ENCODE measurements around the gene CXCL14. TPM values are rescaled to one million over a fixed set of nuclear protein-coding genes. Genes with fewer than 3 reads are reported as not detected.
A peak's percentile ranks its signal among the peaks of the same experiment; 100 is the strongest.

Gene CXCL14
- polyA plus RNA-seq, 2 donors, result 88.9 to 199 TPM

GRCh38 chr5:135599421-135600151, 20.8 kb upstream of the CXCL14 start:
- Histone ChIP-seq H3K4me3 (ENCODE audit: low read depth in 1 of 2, low read length in 2 of 2) (no peak overlapping the region), H3K36me3 (ENCODE audit: control insufficient read depth in 2 of 2, insufficient read depth in 2 of 2, low read length in 1 of 2) (no peaks in the 10 kb centered on the region), H3K27ac (ENCODE audit: low read depth in 2 of 2, low read length in 1 of 2) (peak overlapping the region in 1 of 2 donors; percentile 13), H3K27me3 (ENCODE audit: control insufficient read depth in 1 of 2, insufficient read depth in 2 of 2, low read length in 2 of 2) (no peaks in the 10 kb centered on the region), H3K9me3 (ENCODE audit: control insufficient read depth in 2 of 2, insufficient read depth in 1 of 2, low read depth in 1 of 2, low read length in 1 of 2) (no peaks in the 10 kb centered on the region), H3K4me1 (ENCODE audit: control insufficient read depth in 2 of 2, insufficient read depth in 2 of 2, low read length in 1 of 2) (peaks cover 3 to 4% of the 10 kb centered on the region in 2 donors)
- WGBS, 2 donors, result 63 to 78% methylated on average over 6 of the region's 6 CpGs

- 69 to 70% methylated on average over 9 of the region's 9 CpGs for WGBS, 2 donors
- peak overlapping the region in 1 of 2 donors; percentile 13 for H3K27ac ChIP-seq (ENCODE audit: low read depth in 2 of 2, low read length in 1 of 2)
Measured at GRCh38 chr5:135598691-135599395, 20.1 kb upstream of the CXCL14 start.

GRCh38 chr5:135596788-135597187, 18.0 kb upstream of the CXCL14 start:
- no peak overlapping the region for H3K4me3 ChIP-seq (ENCODE audit: low read depth in 1 of 2, low read length in 2 of 2)
- 46 to 80% methylated on average over 3 of the region's 3 CpGs for WGBS, 2 donors
- H3K36me3 ChIP-seq (ENCODE audit: control insufficient read depth in 2 of 2, insufficient read depth in 2 of 2, low read length in 1 of 2), result no peaks in the 10 kb centered on the region
- no peaks in the 10 kb centered on the region for H3K27me3 ChIP-seq (ENCODE audit: control insufficient read depth in 1 of 2, insufficient read depth in 2 of 2, low read length in 2 of 2)
- H3K27ac ChIP-seq (ENCODE audit: low read depth in 2 of 2, low read length in 1 of 2), result no peak overlapping the region
- H3K9me3 ChIP-seq (ENCODE audit: control insufficient read depth in 2 of 2, insufficient read depth in 1 of 2, low read depth in 1 of 2, low read length in 1 of 2), result no peaks in the 10 kb centered on the region
- H3K4me1 ChIP-seq (ENCODE audit: control insufficient read depth in 2 of 2, insufficient read depth in 2 of 2, low read length in 1 of 2), result peaks cover 3 to 4% of the 10 kb centered on the region in 2 donors

More at GRCh38 chr5:135598691-135599395, 20.1 kb upstream of the CXCL14 start:
- no peaks in the 10 kb centered on the region for H3K36me3 ChIP-seq (ENCODE audit: control insufficient read depth in 2 of 2, insufficient read depth in 2 of 2, low read length in 1 of 2)
- peaks cover 3 to 4% of the 10 kb centered on the region in 2 donors for H3K4me1 ChIP-seq (ENCODE audit: control insufficient read depth in 2 of 2, insufficient read depth in 2 of 2, low read length in 1 of 2)
- H3K9me3 ChIP-seq (ENCODE audit: control insufficient read depth in 2 of 2, insufficient read depth in 1 of 2, low read depth in 1 of 2, low read length in 1 of 2), result no peaks in the 10 kb centered on the region
- no peaks in the 10 kb centered on the region for H3K27me3 ChIP-seq (ENCODE audit: control insufficient read depth in 1 of 2, insufficient read depth in 2 of 2, low read length in 2 of 2)
- H3K4me3 ChIP-seq (ENCODE audit: low read depth in 1 of 2, low read length in 2 of 2), result no peak overlapping the region

- no peaks in the 10 kb centered on the region for H3K36me3 ChIP-seq (ENCODE audit: control insufficient read depth in 2 of 2, insufficient read depth in 2 of 2, low read length in 1 of 2)
- WGBS, 2 donors, result 53 to 57% methylated on average over 5 of the region's 5 CpGs
- no peak overlapping the region for H3K27ac ChIP-seq (ENCODE audit: low read depth in 2 of 2, low read length in 1 of 2)
- no peaks in the 10 kb centered on the region for H3K9me3 ChIP-seq (ENCODE audit: control insufficient read depth in 2 of 2, insufficient read depth in 1 of 2, low read depth in 1 of 2, low read length in 1 of 2)
- peaks cover 3 to 4% of the 10 kb centered on the region in 2 donors for H3K4me1 ChIP-seq (ENCODE audit: control insufficient read depth in 2 of 2, insufficient read depth in 2 of 2, low read length in 1 of 2)
- no peaks in the 10 kb centered on the region for H3K27me3 ChIP-seq (ENCODE audit: control insufficient read depth in 1 of 2, insufficient read depth in 2 of 2, low read length in 2 of 2)
- H3K4me3 ChIP-seq (ENCODE audit: low read depth in 1 of 2, low read length in 2 of 2), result no peak overlapping the region
Measured at GRCh38 chr5:135596157-135596763, 17.5 kb upstream of the CXCL14 start.

GRCh38 chr5:135594416-135594960, 15.7 kb upstream of the CXCL14 start:
- Histone ChIP-seq H3K9me3 (ENCODE audit: control insufficient read depth in 2 of 2, insufficient read depth in 1 of 2, low read depth in 1 of 2, low read length in 1 of 2) (no peaks in the 10 kb centered on the region), H3K27me3 (ENCODE audit: control insufficient read depth in 1 of 2, insufficient read depth in 2 of 2, low read length in 2 of 2) (no peaks in the 10 kb centered on the region), H3K4me3 (ENCODE audit: low read depth in 1 of 2, low read length in 2 of 2) (no peak overlapping the region), H3K36me3 (ENCODE audit: control insufficient read depth in 2 of 2, insufficient read depth in 2 of 2, low read length in 1 of 2) (no peaks in the 10 kb centered on the region), H3K4me1 (ENCODE audit: control insufficient read depth in 2 of 2, insufficient read depth in 2 of 2, low read length in 1 of 2) (peaks cover 2 to 3% of the 10 kb centered on the region in 2 donors), H3K27ac (ENCODE audit: low read depth in 2 of 2, low read length in 1 of 2) (no peak overlapping the region)
- WGBS, 2 donors, result 73 to 76% methylated on average over 2 of the region's 2 CpGs

- Histone ChIP-seq H3K36me3 (ENCODE audit: control insufficient read depth in 2 of 2, insufficient read depth in 2 of 2, low read length in 1 of 2) (no peaks in the 10 kb centered on the region), H3K27me3 (ENCODE audit: control insufficient read depth in 1 of 2, insufficient read depth in 2 of 2, low read length in 2 of 2) (no peaks in the 10 kb centered on the region), H3K4me1 (ENCODE audit: control insufficient read depth in 2 of 2, insufficient read depth in 2 of 2, low read length in 1 of 2) (peaks cover 0 to 3% of the 10 kb centered on the region in 2 donors), H3K9me3 (ENCODE audit: control insufficient read depth in 2 of 2, insufficient read depth in 1 of 2, low read depth in 1 of 2, low read length in 1 of 2) (no peaks in the 10 kb centered on the region), H3K27ac (ENCODE audit: low read depth in 2 of 2, low read length in 1 of 2) (no peak overlapping the region), H3K4me3 (ENCODE audit: low read depth in 1 of 2, low read length in 2 of 2) (no peak overlapping the region)
- 56 to 65% methylated on average over 2 of the region's 2 CpGs for WGBS, 2 donors
Measured at GRCh38 chr5:135593886-135594285, 15.1 kb upstream of the CXCL14 start.

- H3K27ac ChIP-seq (ENCODE audit: low read depth in 2 of 2, low read length in 1 of 2), result no peak overlapping the region
- H3K9me3 ChIP-seq (ENCODE audit: control insufficient read depth in 2 of 2, insufficient read depth in 1 of 2, low read depth in 1 of 2, low read length in 1 of 2), result no peaks in the 10 kb centered on the region
- H3K4me3 ChIP-seq (ENCODE audit: low read depth in 1 of 2, low read length in 2 of 2), result no peak overlapping the region
- WGBS, 2 donors, result 79% methylated on average over 3 of the region's 3 CpGs
- H3K27me3 ChIP-seq (ENCODE audit: control insufficient read depth in 1 of 2, insufficient read depth in 2 of 2, low read length in 2 of 2), result no peaks in the 10 kb centered on the region
- no peaks in the 10 kb centered on the region for H3K36me3 ChIP-seq (ENCODE audit: control insufficient read depth in 2 of 2, insufficient read depth in 2 of 2, low read length in 1 of 2)
- peaks cover 0 to 3% of the 10 kb centered on the region in 2 donors for H3K4me1 ChIP-seq (ENCODE audit: control insufficient read depth in 2 of 2, insufficient read depth in 2 of 2, low read length in 1 of 2)
Measured at GRCh38 chr5:135593141-135593540, 14.3 kb upstream of the CXCL14 start.

- H3K4me1 ChIP-seq (ENCODE audit: control insufficient read depth in 2 of 2, insufficient read depth in 2 of 2, low read length in 1 of 2), result peaks cover 0 to 3% of the 10 kb centered on the region in 2 donors
- no peak overlapping the region for H3K27ac ChIP-seq (ENCODE audit: low read depth in 2 of 2, low read length in 1 of 2)
- H3K36me3 ChIP-seq (ENCODE audit: control insufficient read depth in 2 of 2, insufficient read depth in 2 of 2, low read length in 1 of 2), result no peaks in the 10 kb centered on the region
- 62 to 66% methylated on average over 6 of the region's 6 CpGs for WGBS, 2 donors
- no peak overlapping the region for H3K4me3 ChIP-seq (ENCODE audit: low read depth in 1 of 2, low read length in 2 of 2)
- no peaks in the 10 kb centered on the region for H3K9me3 ChIP-seq (ENCODE audit: control insufficient read depth in 2 of 2, insufficient read depth in 1 of 2, low read depth in 1 of 2, low read length in 1 of 2)
- H3K27me3 ChIP-seq (ENCODE audit: control insufficient read depth in 1 of 2, insufficient read depth in 2 of 2, low read length in 2 of 2), result no peaks in the 10 kb centered on the region
Measured at GRCh38 chr5:135592312-135593045, 13.7 kb upstream of the CXCL14 start.

GRCh38 chr5:135591277-135591676, 12.5 kb upstream of the CXCL14 start:
- H3K36me3 ChIP-seq (ENCODE audit: control insufficient read depth in 2 of 2, insufficient read depth in 2 of 2, low read length in 1 of 2), result no peaks in the 10 kb centered on the region
- no peaks in the 10 kb centered on the region for H3K27me3 ChIP-seq (ENCODE audit: control insufficient read depth in 1 of 2, insufficient read depth in 2 of 2, low read length in 2 of 2)
- H3K4me1 ChIP-seq (ENCODE audit: control insufficient read depth in 2 of 2, insufficient read depth in 2 of 2, low read length in 1 of 2), result no peaks in the 10 kb centered on the region
- no peak overlapping the region for H3K4me3 ChIP-seq (ENCODE audit: low read depth in 1 of 2, low read length in 2 of 2)
- no peak overlapping the region for H3K27ac ChIP-seq (ENCODE audit: low read depth in 2 of 2, low read length in 1 of 2)
- no peaks in the 10 kb centered on the region for H3K9me3 ChIP-seq (ENCODE audit: control insufficient read depth in 2 of 2, insufficient read depth in 1 of 2, low read depth in 1 of 2, low read length in 1 of 2)
- 68 to 85% methylated on average over 5 of the region's 5 CpGs for WGBS, 2 donors

Data from esophagus (tissue), 2 donors.